ENCODE measurements around the gene AKR1C3. TPM values are rescaled to one million over a fixed set of nuclear protein-coding genes. Genes with fewer than 3 reads are reported as not detected.
"Not testable (repeated sequence)": the region's sequence is repeated elsewhere in the genome, so short reads cannot be mapped to it uniquely, and the experiment has no call there.

AKR1C3 gene
- total RNA-seq = 0.46 to 0.54 TPM (median 0.50 TPM) in 3 replicates
- long read RNA-seq, partial matches to known transcripts = 0 of 1 reads
- long read RNA-seq, other reads (novel, unspliced or antisense) = 0 of 1 reads

- Mint-ChIP-seq H3K4me3 (ENCODE audit: unreplicated experiment) (peak within 1 kb of the TSS; percentile 25), H3K27ac (ENCODE audit: unreplicated experiment) (no peak within 1 kb of the TSS), H3K27me3 (ENCODE audit: low read depth) (peaks cover 31% of the 10 kb centered on the region), H3K4me1 (ENCODE audit: low read depth) (peaks cover 18% of the 10 kb centered on the region), H3K36me3 (ENCODE audit: low read depth) (peaks cover 2% of the 10 kb centered on the region), H3K9me3 (ENCODE audit: low read depth) (peaks cover 13% of the 10 kb centered on the region)
- TF ChIP-seq CTCF (IDR thresholded peaks at IDR 0.05) = peak; percentile 85
- DNase-seq (ENCODE audit: low spot score) = no peak
These were observed at the start of gene AKR1C3 for GRCh38 chr10:5094265-5095205. AKR1C3 (plus strand) TSS chr10:5094414; CDS start chr10:5094445, 31 bp downstream.

- Mint-ChIP-seq H3K27ac (ENCODE audit: unreplicated experiment) (no peak overlapping the region), H3K27me3 (ENCODE audit: low read depth) (peaks cover 3% of the 10 kb centered on the region), H3K4me1 (ENCODE audit: low read depth) (no peaks in the 10 kb centered on the region), H3K4me3 (ENCODE audit: unreplicated experiment) (no peak overlapping the region), H3K36me3 (ENCODE audit: low read depth) (no peaks in the 10 kb centered on the region), H3K9me3 (ENCODE audit: low read depth) (no peaks in the 10 kb centered on the region)
- TF ChIP-seq CTCF (IDR thresholded peaks at IDR 0.05) = no peak
- no peak for DNase-seq (ENCODE audit: low spot score)
These were observed 49.1 kb upstream of the AKR1C3 start for GRCh38 chr10:5045095-5045494.

GRCh38 chr10:5046410-5046809, 47.8 kb upstream of the AKR1C3 start:
- Mint-ChIP-seq H3K9me3 (ENCODE audit: low read depth) (no peaks in the 10 kb centered on the region), H3K27me3 (ENCODE audit: low read depth) (peaks cover 3% of the 10 kb centered on the region), H3K36me3 (ENCODE audit: low read depth) (no peaks in the 10 kb centered on the region), H3K4me3 (ENCODE audit: unreplicated experiment) (no peak overlapping the region), H3K27ac (ENCODE audit: unreplicated experiment) (no peak overlapping the region), H3K4me1 (ENCODE audit: low read depth) (no peaks in the 10 kb centered on the region)
- no peak for TF ChIP-seq CTCF (IDR thresholded peaks at IDR 0.05)
- DNase-seq (ENCODE audit: low spot score) = no peak

GRCh38 chr10:5047055-5047454, 47.2 kb upstream of the AKR1C3 start:
- not testable (repeated sequence) for DNase-seq (ENCODE audit: low spot score); H3K27ac Mint-ChIP-seq (ENCODE audit: unreplicated experiment); H3K4me1 Mint-ChIP-seq (ENCODE audit: low read depth); H3K27me3 Mint-ChIP-seq (ENCODE audit: low read depth); H3K9me3 Mint-ChIP-seq (ENCODE audit: low read depth); H3K36me3 Mint-ChIP-seq (ENCODE audit: low read depth); H3K4me3 Mint-ChIP-seq (ENCODE audit: unreplicated experiment)

- Mint-ChIP-seq H3K36me3 (ENCODE audit: low read depth) (no peaks in the 10 kb centered on the region), H3K4me1 (ENCODE audit: low read depth) (no peaks in the 10 kb centered on the region), H3K27ac (ENCODE audit: unreplicated experiment) (no peak overlapping the region), H3K27me3 (ENCODE audit: low read depth) (peaks cover 3% of the 10 kb centered on the region), H3K9me3 (ENCODE audit: low read depth) (peaks cover 7% of the 10 kb centered on the region), H3K4me3 (ENCODE audit: unreplicated experiment) (no peak overlapping the region)
- DNase-seq (ENCODE audit: low spot score) = no peak
- TF ChIP-seq CTCF (IDR thresholded peaks at IDR 0.05) = no peak
These were observed 46.1 kb upstream of the AKR1C3 start for GRCh38 chr10:5047912-5048628.

GRCh38 chr10:5052951-5053500, 41.2 kb upstream of the AKR1C3 start:
- H3K9me3 Mint-ChIP-seq (ENCODE audit: low read depth) = peaks cover 10% of the 10 kb centered on the region
- not testable (repeated sequence) for DNase-seq (ENCODE audit: low spot score); H3K4me3 Mint-ChIP-seq (ENCODE audit: unreplicated experiment)

GRCh38 chr10:5054831-5055230, 39.4 kb upstream of the AKR1C3 start:
- H3K9me3 Mint-ChIP-seq (ENCODE audit: low read depth) = peaks cover 11% of the 10 kb centered on the region

More at GRCh38 chr10:5052951-5053500, 41.2 kb upstream of the AKR1C3 start:
- H3K27me3 Mint-ChIP-seq (ENCODE audit: low read depth); H3K27ac Mint-ChIP-seq (ENCODE audit: unreplicated experiment); H3K4me1 Mint-ChIP-seq (ENCODE audit: low read depth); H3K36me3 Mint-ChIP-seq (ENCODE audit: low read depth): not testable (repeated sequence)

GRCh38 chr10:5059267-5059666, 34.9 kb upstream of the AKR1C3 start:
- H3K36me3 Mint-ChIP-seq (ENCODE audit: low read depth); DNase-seq (ENCODE audit: low spot score); H3K27ac Mint-ChIP-seq (ENCODE audit: unreplicated experiment); H3K9me3 Mint-ChIP-seq (ENCODE audit: low read depth); H3K4me3 Mint-ChIP-seq (ENCODE audit: unreplicated experiment); H3K27me3 Mint-ChIP-seq (ENCODE audit: low read depth); H3K4me1 Mint-ChIP-seq (ENCODE audit: low read depth): not testable (repeated sequence)

More at GRCh38 chr10:5054831-5055230, 39.4 kb upstream of the AKR1C3 start:
- H3K27me3 Mint-ChIP-seq (ENCODE audit: low read depth); H3K4me3 Mint-ChIP-seq (ENCODE audit: unreplicated experiment); H3K36me3 Mint-ChIP-seq (ENCODE audit: low read depth); H3K27ac Mint-ChIP-seq (ENCODE audit: unreplicated experiment); DNase-seq (ENCODE audit: low spot score); H3K4me1 Mint-ChIP-seq (ENCODE audit: low read depth): not testable (repeated sequence)

Data from chondrocyte (in vitro differentiated cells).